ENCODE measurements around the gene ENKD1. TPM values are rescaled to one million over a fixed set of nuclear protein-coding genes. Genes with fewer than 3 reads are reported as not detected.
A peak's percentile ranks its signal among the peaks of the same experiment; 100 is the strongest.

ENKD1 gene
- total RNA-seq, 2 experiments from 2014 or later, result 9.3 to 10.1 TPM

- DNase-seq, result peak; percentile 34
- H3K4me3 Mint-ChIP-seq, result peak overlapping the region; percentile 83
- intact Hi-C loops (cut with micrococcal nuclease), result loop anchor here (1.0 kb wide), 2 partner anchors 82 to 124 kb away; no protein-coding TSS in a partner anchor
- no peaks in the 10 kb centered on the region for H3K9me3 Mint-ChIP-seq
- peak overlapping the region; percentile 83 for H3K27ac Mint-ChIP-seq
- POLR2A ChIA-PET, result interaction anchor here (0.6 to 2.9 kb wide), 9 partner anchors 13 to 124 kb away, joined by 3 to 23 read pairs (median 8); partner anchors contain the start of genes ACD, CTCF and GFOD2
- H3K36me3 Mint-ChIP-seq, result peaks cover 11% of the 10 kb centered on the region
- peaks cover 16% of the 10 kb centered on the region for H3K4me1 Mint-ChIP-seq (ENCODE audit: low read depth)
- CTCF ChIA-PET, result interaction anchor here (0.6 to 10.7 kb wide), 34 partner anchors 12 to 238 kb away, joined by 3 to 243 read pairs (median 5); partner anchors contain the start of genes ACD, ATP6V0D1, C16orf86 and CTCF
- H3K27me3 Mint-ChIP-seq, result no peaks in the 10 kb centered on the region
These were observed 21.0 kb downstream of the ENKD1 start for GRCh38 chr16:67645397-67646121.

DNA sequence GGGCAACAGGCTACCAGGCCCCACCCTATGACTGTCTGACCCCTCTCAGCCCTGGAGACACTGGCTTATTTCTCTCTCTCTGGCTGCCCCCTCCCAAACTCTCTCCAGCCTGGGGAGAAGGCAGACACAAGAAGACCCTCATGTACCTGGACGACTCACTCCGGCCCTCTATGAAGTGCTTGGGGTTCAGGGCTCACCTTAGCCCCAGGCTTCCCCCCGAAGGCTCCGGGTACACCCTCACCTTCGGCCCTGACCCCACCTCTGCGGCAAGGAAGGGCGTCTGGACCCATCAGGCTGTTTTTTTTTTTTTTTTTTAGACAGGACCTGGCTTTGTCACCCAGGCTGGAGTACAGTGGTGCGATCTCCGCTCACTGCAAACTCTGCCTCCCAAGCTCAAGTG, 22.5 kb downstream of the ENKD1 start:
- Mint-ChIP-seq H3K27me3 (no peaks in the 10 kb centered on the region), H3K4me3 (peak overlapping the region; percentile 32), H3K4me1 (ENCODE audit: low read depth) (peaks cover 13% of the 10 kb centered on the region), H3K36me3 (peaks cover 7% of the 10 kb centered on the region), H3K27ac (peak overlapping the region; percentile 81), H3K9me3 (no peaks in the 10 kb centered on the region)
- intact Hi-C loops (cut with micrococcal nuclease), result loop anchor here (1.0 kb wide), 1 partner anchor 97 kb away; no protein-coding TSS in a partner anchor
- ChIA-PET POLR2A (interaction anchor here (0.9 to 2.9 kb wide), 8 partner anchors 9 to 123 kb away, joined by 4 to 23 read pairs (median 6); partner anchors contain the start of genes ACD and CTCF), CTCF (interaction anchor here (0.6 to 10.7 kb wide), 22 partner anchors 15 to 223 kb away, joined by 3 to 243 read pairs (median 6); partner anchors contain the start of genes ACD, ATP6V0D1, C16orf86 and CTCF)
- DNase-seq, result no peak

- Mint-ChIP-seq H3K27me3 (no peaks in the 10 kb centered on the region), H3K36me3 (peaks cover 12% of the 10 kb centered on the region), H3K9me3 (no peaks in the 10 kb centered on the region), H3K27ac (no peak overlapping the region), H3K4me1 (ENCODE audit: low read depth) (peaks cover 11% of the 10 kb centered on the region), H3K4me3 (no peak overlapping the region)
- CTCF ChIA-PET, result interaction anchor here (0.7 to 10.7 kb wide), 4 partner anchors 25 to 121 kb away, joined by 3 to 243 read pairs (median 87); partner anchors contain the start of gene CTCF
- intact Hi-C loops (cut with micrococcal nuclease), result no loop called here
- POLR2A ChIA-PET, result interaction anchor here (0.8 to 1.1 kb wide), 2 partner anchors 81 to 86 kb away, joined by 3 read pairs; no protein-coding TSS in a partner anchor
- no peak for DNase-seq
These were observed 24.5 kb downstream of the ENKD1 start for GRCh38 chr16:67641779-67642708.

- peaks cover 13% of the 10 kb centered on the region for H3K36me3 Mint-ChIP-seq
- H3K9me3 Mint-ChIP-seq, result no peaks in the 10 kb centered on the region
- H3K27me3 Mint-ChIP-seq, result no peaks in the 10 kb centered on the region
- no peak for DNase-seq
- ChIA-PET POLR2A (no interaction called here), CTCF (interaction anchor here (3.5 to 10.7 kb wide), 2 partner anchors 92 to 117 kb away, joined by 16 to 243 read pairs; no protein-coding TSS in a partner anchor)
- intact Hi-C loops (cut with micrococcal nuclease), result no loop called here
- H3K4me1 Mint-ChIP-seq (ENCODE audit: low read depth), result no peaks in the 10 kb centered on the region
- H3K4me3 Mint-ChIP-seq, result no peak overlapping the region
- no peak overlapping the region for H3K27ac Mint-ChIP-seq
These were observed 28.9 kb downstream of the ENKD1 start for GRCh38 chr16:67637625-67638024.

DNA sequence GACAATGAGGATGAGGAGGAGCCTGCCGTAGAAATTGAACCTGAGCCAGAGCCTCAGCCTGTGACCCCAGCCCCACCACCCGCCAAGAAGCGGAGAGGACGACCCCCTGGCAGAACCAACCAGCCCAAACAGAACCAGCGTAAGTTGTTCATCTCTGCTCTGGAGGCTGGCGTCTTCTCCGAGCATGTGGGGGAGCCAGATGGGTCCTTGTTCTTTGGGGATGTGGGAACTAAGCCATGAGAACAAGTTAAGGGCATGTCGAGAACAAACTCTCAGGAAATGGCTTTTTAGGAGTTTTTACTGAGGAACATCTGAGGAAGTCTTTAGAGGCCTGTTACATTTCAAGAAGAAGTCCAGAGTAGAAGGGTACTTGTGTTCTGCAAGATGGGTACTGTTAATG, 29.8 kb downstream of the ENKD1 start:
- POLR2A ChIA-PET, result no interaction called here
- CTCF ChIA-PET, result no interaction called here
- H3K4me3 Mint-ChIP-seq, result no peak overlapping the region
- no peaks in the 10 kb centered on the region for H3K9me3 Mint-ChIP-seq
- intact Hi-C loops (cut with micrococcal nuclease), result no loop called here
- no peaks in the 10 kb centered on the region for H3K4me1 Mint-ChIP-seq (ENCODE audit: low read depth)
- H3K36me3 Mint-ChIP-seq, result peaks cover 18% of the 10 kb centered on the region
- H3K27ac Mint-ChIP-seq, result no peak overlapping the region
- no peak for DNase-seq
- no peaks in the 10 kb centered on the region for H3K27me3 Mint-ChIP-seq

- intact Hi-C loops (cut with micrococcal nuclease), result no loop called here
- Mint-ChIP-seq H3K36me3 (peaks cover 29% of the 10 kb centered on the region), H3K4me1 (ENCODE audit: low read depth) (no peaks in the 10 kb centered on the region), H3K27me3 (no peaks in the 10 kb centered on the region), H3K27ac (no peak overlapping the region), H3K4me3 (no peak overlapping the region), H3K9me3 (no peaks in the 10 kb centered on the region)
- ChIA-PET POLR2A (interaction anchor here (0.6 kb wide), 1 partner anchor 151 kb away, joined by 3 read pairs; no protein-coding TSS in a partner anchor), CTCF (interaction anchor here (1.5 to 4.7 kb wide), 3 partner anchors 69 to 112 kb away, joined by 5 to 17 read pairs (median 10); no protein-coding TSS in a partner anchor)
- DNase-seq, result no peak
These were observed 34.0 kb downstream of the ENKD1 start for GRCh38 chr16:67632415-67633172.

DNA sequence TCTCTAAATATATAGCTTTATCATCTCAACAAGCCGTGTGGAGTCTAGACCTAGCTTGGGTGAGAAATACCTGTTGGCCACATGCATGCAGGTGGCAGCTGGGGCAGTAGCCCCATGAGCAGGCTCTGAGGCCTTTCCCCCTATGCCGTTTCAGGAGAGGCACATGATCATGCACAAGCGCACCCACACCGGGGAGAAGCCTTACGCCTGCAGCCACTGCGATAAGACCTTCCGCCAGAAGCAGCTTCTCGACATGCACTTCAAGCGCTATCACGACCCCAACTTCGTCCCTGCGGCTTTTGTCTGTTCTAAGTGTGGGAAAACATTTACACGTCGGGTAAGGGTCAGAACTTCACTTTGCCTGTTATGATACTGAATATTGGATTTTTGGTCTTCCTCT, 38.3 kb downstream of the ENKD1 start:
- no peaks in the 10 kb centered on the region for H3K9me3 Mint-ChIP-seq
- no peaks in the 10 kb centered on the region for H3K4me1 Mint-ChIP-seq (ENCODE audit: low read depth)
- no peaks in the 10 kb centered on the region for H3K27me3 Mint-ChIP-seq
- peaks cover 40% of the 10 kb centered on the region for H3K36me3 Mint-ChIP-seq
- no peak overlapping the region for H3K27ac Mint-ChIP-seq
- H3K4me3 Mint-ChIP-seq, result no peak overlapping the region
- no peak for DNase-seq
- POLR2A ChIA-PET, result no interaction called here
- CTCF ChIA-PET, result interaction anchor here (2.5 to 2.8 kb wide), 2 partner anchors 81 to 107 kb away, joined by 7 to 10 read pairs; no protein-coding TSS in a partner anchor
- intact Hi-C loops (cut with micrococcal nuclease), result no loop called here

- Mint-ChIP-seq H3K36me3 (peaks cover 19% of the 10 kb centered on the region), H3K4me3 (no peak overlapping the region), H3K9me3 (no peaks in the 10 kb centered on the region), H3K27me3 (no peaks in the 10 kb centered on the region), H3K27ac (no peak overlapping the region), H3K4me1 (ENCODE audit: low read depth) (peaks cover 5% of the 10 kb centered on the region)
- ChIA-PET CTCF (interaction anchor here (1.3 to 1.5 kb wide), 2 partner anchors 67 to 100 kb away, joined by 4 to 6 read pairs; no protein-coding TSS in a partner anchor), POLR2A (no interaction called here)
- peak; percentile 30 for DNase-seq
- intact Hi-C loops (cut with micrococcal nuclease), result no loop called here
These were observed 52.7 kb downstream of the ENKD1 start for GRCh38 chr16:67613808-67614207.

Other genes with a start within 250 kb of the ENKD1 start
- gene HSD11B2, start 235.6 kb downstream of the ENKD1 start, total RNA-seq, result 1 to 10 TPM in 1 of 2 experiments, under 1 TPM in 1; 0.71 to 1.3 TPM
- 10 to 100 TPM; 25.0 to 26.3 TPM for gene ATP6V0D1, start 185.6 kb downstream of the ENKD1 start, total RNA-seq
- not detected for gene AGRP, start 183.2 kb downstream of the ENKD1 start, total RNA-seq
- 10 to 100 TPM; 33.4 to 37.9 TPM for gene RIPOR1, start 137.9 kb downstream of the ENKD1 start, total RNA-seq
- 10 to 100 TPM; 48.9 to 51.5 TPM for gene CTCF, start 104.2 kb downstream of the ENKD1 start, total RNA-seq
- 100 to 1,000 TPM; 136 to 151 TPM for gene CARMIL2, start 21.6 kb downstream of the ENKD1 start, total RNA-seq
- 10 to 100 TPM; 63.0 to 63.9 TPM for gene ACD, start 6.5 kb downstream of the ENKD1 start, total RNA-seq
- 10 to 100 TPM; 11.2 to 11.5 TPM for gene PARD6A, start 5.8 kb downstream of the ENKD1 start, total RNA-seq
- 1 to 10 TPM; 2.2 to 2.5 TPM for gene C16orf86, start 64 bp upstream of the ENKD1 start, total RNA-seq
- gene GFOD2, start 52.6 kb upstream of the ENKD1 start, total RNA-seq, result 10 to 100 TPM; 12.6 to 13.7 TPM
- 10 to 100 TPM; 14.9 to 18.1 TPM for gene RANBP10, start 139.8 kb upstream of the ENKD1 start, total RNA-seq
- under 1 TPM; 0.77 to 0.81 TPM for gene TSNAXIP1, start 140.1 kb upstream of the ENKD1 start, total RNA-seq
- 10 to 100 TPM; 31.8 to 32.1 TPM for gene THAP11, start 175.6 kb upstream of the ENKD1 start, total RNA-seq
- 100 to 1,000 TPM; 141 to 148 TPM for gene NUTF2, start 180.2 kb upstream of the ENKD1 start, total RNA-seq
- gene CENPT, start 180.9 kb upstream of the ENKD1 start, total RNA-seq, result 10 to 100 TPM; 39.2 to 40.2 TPM
- gene EDC4, start 206.3 kb upstream of the ENKD1 start, total RNA-seq, result 10 to 100 TPM; 88.6 to 94.2 TPM
- under 1 TPM in 1 of 2 experiments, not detected in 1; 0.76 TPM for gene NRN1L, start 218.1 kb upstream of the ENKD1 start, total RNA-seq
- 10 to 100 TPM in 1 of 2 experiments, 1 to 10 TPM in 1; 10.0 to 11.7 TPM for gene PSKH1, start 226.5 kb upstream of the ENKD1 start, total RNA-seq

All from activated CD4-positive, alpha-beta memory T cell treated with anti-CD3 and anti-CD28 coated beads for 36 hours (primary cell).